OCI-LY1 (cell line): Measurements from ENCODE around the gene IGLON5.

Experiments used
- H2AFZ ChIP-seq: fragments of 200-600 bp; sonication (generic), shearing (Covaris generic); 2 replicates; pipeline ENCODE4 v1.6.0; 2014; ENCODE audit warnings: antibody characterized with exemption, mild to moderate bottlenecking, low read length
- H3F3A ChIP-seq: fragments of 200-600 bp; sonication (generic), shearing (Covaris generic); 2 replicates; pipeline ENCODE4 v1.6.0; 2014; ENCODE audit warnings: mild to moderate bottlenecking, antibody characterized with exemption, low read length, moderate library complexity; ENCODE audit not compliant: insufficient read depth
- H3K27ac ChIP-seq: fragments of 200-600 bp; sonication (generic); 2 replicates; pipeline ENCODE4 v1.5.1; 2014; ENCODE audit warnings: low read length, mixed run types, mild to moderate bottlenecking, low read depth; ENCODE audit not compliant: poor library complexity, severe bottlenecking
- H3K27me3 ChIP-seq: fragments of 200-600 bp; sonication (generic); 2 replicates; pipeline ENCODE4 v1.6.0; 2014; ENCODE audit warnings: antibody characterized with exemption, mild to moderate bottlenecking, low read length, moderate library complexity; ENCODE audit not compliant: insufficient read depth
- H3K36me3 ChIP-seq: fragments of 200-600 bp; sonication (generic); 2 replicates; pipeline ENCODE4 v1.6.1; 2014; ENCODE audit warnings: mild to moderate bottlenecking, antibody characterized with exemption, low read length, moderate library complexity, mixed read lengths; ENCODE audit not compliant: insufficient read depth
- H3K4me1 ChIP-seq: fragments of 200-600 bp; sonication (generic); 2 replicates; pipeline ENCODE4 v1.5.1; 2014; ENCODE audit warnings: mild to moderate bottlenecking, low read length, moderate library complexity; ENCODE audit not compliant: insufficient read depth, severe bottlenecking
- H3K4me2 ChIP-seq: fragments of 200-600 bp; sonication (generic), shearing (Covaris generic); 2 replicates; pipeline ENCODE4 v1.6.1; 2014; ENCODE audit warnings: low read length
- H3K4me3 ChIP-seq: fragments of 200-600 bp; sonication (generic); 2 replicates; pipeline ENCODE4 v1.5.1; 2014; ENCODE audit warnings: low read length, low read depth, mild to moderate bottlenecking, mixed read lengths; ENCODE audit not compliant: poor library complexity, severe bottlenecking
- H3K79me2 ChIP-seq: fragments of 200-600 bp; shearing (Covaris generic); 2 replicates; pipeline ENCODE4 v1.6.1; 2016; ENCODE audit warnings: mixed run types, low read length, mixed read lengths; ENCODE audit not compliant: insufficient read depth
- H3K9ac ChIP-seq: fragments of 200-600 bp; sonication (generic), shearing (Covaris generic); 2 replicates; pipeline ENCODE4 v1.6.1; 2014; ENCODE audit warnings: mild to moderate bottlenecking, low read length, mixed read lengths
- H3K9me2 ChIP-seq: fragments of 200-600 bp; sonication (generic), shearing (Covaris generic); 2 replicates; pipeline ENCODE4 v1.6.1; 2014; ENCODE audit warnings: low read depth, mild to moderate bottlenecking, low read length, mixed read lengths
- H3K9me3 ChIP-seq: fragments of 200-600 bp; shearing (Covaris generic); 2 replicates; pipeline ENCODE4 v1.6.1; 2014; ENCODE audit warnings: low read length, mixed read lengths
- H4K20me1 ChIP-seq: fragments of 200-600 bp; sonication (generic), shearing (Covaris generic); 2 replicates; pipeline ENCODE4 v1.6.0; 2016; ENCODE audit warnings: mild to moderate bottlenecking, low read length; ENCODE audit not compliant: insufficient read depth
- CTCF ChIP-seq: fragments of 200-600 bp; sonication (generic), shearing (Covaris generic); IDR thresholded peaks from 2 replicates; pipeline ENCODE4 v1.5.1; 2017; ENCODE audit warnings: mild to moderate bottlenecking, antibody characterized with exemption, low read length, moderate library complexity, mixed read lengths
- EZH2 ChIP-seq: fragments of 200-600 bp; sonication (generic), shearing (Covaris generic); IDR thresholded peaks from 2 replicates; pipeline ENCODE4 v1.8.0; 2017; ENCODE audit warnings: borderline replicate concordance, mixed run types, mild to moderate bottlenecking, antibody characterized with exemption, low read length, moderate library complexity, mixed read lengths

IGLON5 gene

GRCh38 chr19:51318687-51319648 lies 7.5 kb downstream of the IGLON5 start:
- peaks cover 7% of the 10 kb centered on the region; the same call in 1 of the 2 replicates for H3K27me3 ChIP-seq
- H3K79me2 ChIP-seq = no peaks in the 10 kb centered on the region
- H3K9ac ChIP-seq = no peak overlapping the region
- H3F3A ChIP-seq = no peaks in the 10 kb centered on the region
- no peaks in the 10 kb centered on the region for H3K9me3 ChIP-seq
- H3K4me1 ChIP-seq = no peaks in the 10 kb centered on the region
- H3K27ac ChIP-seq = no peak overlapping the region
- no peak overlapping the region for H2AFZ ChIP-seq
- no peaks in the 10 kb centered on the region for H3K9me2 ChIP-seq
- H3K4me3 ChIP-seq = no peak overlapping the region
- no peaks in the 10 kb centered on the region for H4K20me1 ChIP-seq
- H3K4me2 ChIP-seq = no peak overlapping the region
- TF ChIP-seq EZH2 (no peak), CTCF (no peak)
- H3K36me3 ChIP-seq = no peaks in the 10 kb centered on the region

GRCh38 chr19:51319649-51320279 lies 8.3 kb downstream of the IGLON5 start:
- Histone ChIP-seq H3K4me3 (no peak overlapping the region), H3K79me2 (no peaks in the 10 kb centered on the region), H3K9me2 (no peaks in the 10 kb centered on the region), H3K27me3 (peaks cover 6% of the 10 kb centered on the region; the same call in 1 of the 2 replicates), H4K20me1 (no peaks in the 10 kb centered on the region), H3K4me1 (no peaks in the 10 kb centered on the region), H3K27ac (no peak overlapping the region), H3K4me2 (no peak overlapping the region), H3K9me3 (no peaks in the 10 kb centered on the region), H3F3A (no peaks in the 10 kb centered on the region), H2AFZ (no peak overlapping the region), H3K9ac (no peak overlapping the region), H3K36me3 (no peaks in the 10 kb centered on the region)
- TF ChIP-seq EZH2 = no peak
- TF ChIP-seq CTCF = no peak

- no peaks in the 10 kb centered on the region for H3F3A ChIP-seq
- no peaks in the 10 kb centered on the region for H4K20me1 ChIP-seq
- H3K4me1 ChIP-seq = no peaks in the 10 kb centered on the region
- no peaks in the 10 kb centered on the region for H3K36me3 ChIP-seq
- peaks cover 1% of the 10 kb centered on the region; the same call in 1 of the 2 replicates for H3K27me3 ChIP-seq
- no peak overlapping the region for H3K9ac ChIP-seq
- H3K9me2 ChIP-seq = no peaks in the 10 kb centered on the region
- no peaks in the 10 kb centered on the region for H3K79me2 ChIP-seq
- no peak overlapping the region for H2AFZ ChIP-seq
- H3K9me3 ChIP-seq = no peaks in the 10 kb centered on the region
- H3K27ac ChIP-seq = no peak overlapping the region
- no peak overlapping the region for H3K4me2 ChIP-seq
- TF ChIP-seq EZH2 (no peak), CTCF (no peak)
- no peak overlapping the region for H3K4me3 ChIP-seq
These were observed 8.8 kb downstream of the IGLON5 start for GRCh38 chr19:51320280-51320657.
